ENCODE data around the gene CNN3. TPM values are rescaled to one million over a fixed set of nuclear protein-coding genes. Genes with fewer than 3 reads are reported as not detected.

Gene CNN3
- total RNA-seq (2014; rRNA removed; shearing (Covaris generic)): 543 and 602 TPM in 2 replicates

DNA sequence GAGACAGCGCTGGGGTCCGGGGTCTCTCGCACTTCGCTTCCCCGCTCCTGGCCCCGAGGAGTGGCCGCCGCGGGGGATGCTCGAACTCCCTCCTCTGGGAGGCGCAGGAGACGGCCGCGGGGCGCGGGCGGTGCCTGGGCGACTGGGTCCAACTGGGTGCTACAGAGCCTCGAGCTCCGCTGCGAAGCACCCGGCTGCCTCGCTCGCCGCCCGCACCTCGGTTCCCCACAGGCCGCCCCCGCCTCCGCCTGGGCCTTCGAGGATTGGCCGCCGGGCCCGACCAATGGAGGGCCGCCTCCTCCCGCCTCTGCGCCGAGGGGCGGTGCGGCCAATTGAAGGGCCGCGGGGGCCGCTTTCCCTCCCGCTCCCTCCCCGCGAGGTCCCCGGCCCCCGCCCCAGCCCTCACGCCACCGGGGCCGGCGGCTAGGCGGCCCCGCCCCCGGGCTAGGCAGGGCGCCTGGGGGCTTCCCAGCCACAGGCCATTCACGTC is at the start of gene CNN3:
Gene CNN3 (minus strand): TSS at position 196 of the 490 bp plus-strand sequence. CDS start 216 bp downstream, outside the sequence.
- peak; percentile 96 to 97 for DNase-seq (ENCODE audit: low read depth in 1 of 2, low spot score in 2 of 2)

GRCh38 chr1:94974824-94975223 is 47.9 kb upstream of the CNN3 start:
- Histone ChIP-seq H3K4me1 (replicated peaks) (peaks cover 42% of the 10 kb centered on the region), H3K9me3 (replicated peaks) (no peaks in the 10 kb centered on the region), H3K27ac (peak overlapping the region; percentile 74), H3K4me3 (no peak overlapping the region), H3K27me3 (replicated peaks) (no peaks in the 10 kb centered on the region), H3K36me3 (no peaks in the 10 kb centered on the region; the same call in 1 of the 2 replicates)
- DNase-seq (ENCODE audit: low read depth in 1 of 2, low spot score in 2 of 2): peak; percentile 79 to 87

More for the DNA sequence above, at the start of gene CNN3:
- Histone ChIP-seq H3K36me3 (peaks cover 46% of the 10 kb centered on the region), H3K9me3 (replicated peaks) (no peaks in the 10 kb centered on the region; the same call in 1 of the 2 replicates), H3K27ac (peak within 1 kb of the TSS; percentile 98), H3K4me1 (replicated peaks) (peaks cover 63% of the 10 kb centered on the region), H3K27me3 (replicated peaks) (no peaks in the 10 kb centered on the region), H3K4me3 (peak within 1 kb of the TSS; percentile 94)

DNA sequence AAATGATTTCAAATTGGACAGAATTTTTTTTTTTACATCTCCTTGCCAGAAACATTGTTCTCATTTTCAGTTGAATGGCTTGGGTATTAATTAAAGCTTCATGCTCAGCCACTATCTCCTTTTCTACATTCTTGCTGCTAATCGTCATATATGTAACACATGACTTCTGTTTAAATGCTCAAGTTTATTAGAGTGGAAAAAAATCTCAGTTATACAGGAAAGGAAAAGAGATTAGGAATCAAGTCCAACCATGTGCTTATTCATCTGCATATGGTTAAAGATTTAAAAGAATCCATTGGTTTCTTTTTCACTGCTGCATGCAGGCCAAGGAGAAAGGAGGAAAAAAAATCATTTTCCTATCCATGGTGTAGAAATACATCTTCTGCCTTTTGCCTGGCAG is 47.3 kb upstream of the CNN3 start:
- DNase-seq (ENCODE audit: low read depth in 1 of 2, low spot score in 2 of 2): peak in 1 of 2 experiments; percentile 19
- H3K4me1 ChIP-seq (replicated peaks): peaks cover 42% of the 10 kb centered on the region
- H3K9me3 ChIP-seq (replicated peaks): no peaks in the 10 kb centered on the region
- H3K27ac ChIP-seq: peak overlapping the region; percentile 74
- no peaks in the 10 kb centered on the region; the same call in 1 of the 2 replicates for H3K36me3 ChIP-seq
- H3K27me3 ChIP-seq (replicated peaks): no peaks in the 10 kb centered on the region
- no peak overlapping the region for H3K4me3 ChIP-seq

GRCh38 chr1:94973309-94973922 is 46.5 kb upstream of the CNN3 start:
- Histone ChIP-seq H3K9me3 (replicated peaks) (no peaks in the 10 kb centered on the region), H3K36me3 (no peaks in the 10 kb centered on the region; the same call in 1 of the 2 replicates), H3K4me3 (no peak overlapping the region), H3K4me1 (replicated peaks) (peaks cover 42% of the 10 kb centered on the region), H3K27ac (peak overlapping the region; percentile 8), H3K27me3 (replicated peaks) (no peaks in the 10 kb centered on the region)
- DNase-seq (ENCODE audit: low read depth in 1 of 2, low spot score in 2 of 2): no peak

GRCh38 chr1:94971491-94971924 is 44.6 kb upstream of the CNN3 start:
- peak; percentile 55 to 77 for DNase-seq (ENCODE audit: low read depth in 1 of 2, low spot score in 2 of 2)
- H3K36me3 ChIP-seq: no peaks in the 10 kb centered on the region

DNA sequence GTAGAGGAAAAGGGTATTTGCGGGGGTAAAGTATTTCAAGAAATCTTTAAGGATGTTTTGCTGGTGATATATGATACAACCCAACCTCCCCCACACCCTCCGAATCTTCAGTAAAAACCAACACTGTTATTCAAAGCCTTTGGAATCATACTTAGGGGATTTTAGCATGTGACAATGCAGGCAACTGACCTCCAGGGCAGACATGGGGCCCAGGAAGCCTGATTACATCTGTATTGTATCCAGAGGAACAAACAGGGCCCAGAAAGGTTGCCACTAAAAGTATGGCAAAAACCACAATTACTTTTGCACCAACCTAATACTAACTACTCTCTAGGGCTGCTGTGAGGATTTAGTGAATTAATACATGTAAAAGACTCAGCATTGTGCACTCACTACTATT is 43.9 kb upstream of the CNN3 start:
- H3K27ac ChIP-seq: peak overlapping the region; percentile 79
- peak; percentile 55 to 58 for DNase-seq (ENCODE audit: low read depth in 1 of 2, low spot score in 2 of 2)
- no peak overlapping the region for H3K4me3 ChIP-seq
- peaks cover 42% of the 10 kb centered on the region for H3K4me1 ChIP-seq (replicated peaks)
- H3K9me3 ChIP-seq (replicated peaks): no peaks in the 10 kb centered on the region
- H3K36me3 ChIP-seq: no peaks in the 10 kb centered on the region
- H3K27me3 ChIP-seq (replicated peaks): no peaks in the 10 kb centered on the region

More at GRCh38 chr1:94971491-94971924, 44.6 kb upstream of the CNN3 start:
- Histone ChIP-seq H3K27ac (peak overlapping the region; percentile 79), H3K4me3 (no peak overlapping the region), H3K4me1 (replicated peaks) (peaks cover 42% of the 10 kb centered on the region), H3K9me3 (replicated peaks) (no peaks in the 10 kb centered on the region), H3K27me3 (replicated peaks) (no peaks in the 10 kb centered on the region)

DNA sequence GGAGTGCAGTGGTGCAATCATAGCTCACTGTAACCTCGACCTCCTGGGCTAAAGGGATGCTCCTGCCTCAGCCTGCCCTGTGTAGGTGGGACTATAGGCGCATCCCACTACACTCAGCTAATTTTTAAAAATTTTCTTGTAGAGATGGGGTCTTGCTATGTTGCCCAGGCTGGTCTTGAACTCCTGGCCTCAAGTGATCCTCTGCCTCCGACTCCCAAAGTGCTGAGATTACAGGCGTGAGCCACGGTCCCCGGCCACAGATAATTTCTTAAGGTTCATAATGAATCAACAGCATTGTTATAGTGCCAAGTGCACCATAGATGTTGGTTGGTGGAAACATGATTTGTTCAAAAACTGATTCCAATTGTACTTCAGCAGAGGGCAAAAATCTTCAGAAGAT is 42.2 kb upstream of the CNN3 start:
- no peak overlapping the region for H3K4me3 ChIP-seq
- H3K9me3 ChIP-seq (replicated peaks): no peaks in the 10 kb centered on the region
- DNase-seq (ENCODE audit: low read depth in 1 of 2, low spot score in 2 of 2): no peak
- H3K27me3 ChIP-seq (replicated peaks): no peaks in the 10 kb centered on the region
- H3K27ac ChIP-seq: no peak overlapping the region
- peaks cover 28% of the 10 kb centered on the region for H3K4me1 ChIP-seq (replicated peaks)
- H3K36me3 ChIP-seq: no peaks in the 10 kb centered on the region

DNA sequence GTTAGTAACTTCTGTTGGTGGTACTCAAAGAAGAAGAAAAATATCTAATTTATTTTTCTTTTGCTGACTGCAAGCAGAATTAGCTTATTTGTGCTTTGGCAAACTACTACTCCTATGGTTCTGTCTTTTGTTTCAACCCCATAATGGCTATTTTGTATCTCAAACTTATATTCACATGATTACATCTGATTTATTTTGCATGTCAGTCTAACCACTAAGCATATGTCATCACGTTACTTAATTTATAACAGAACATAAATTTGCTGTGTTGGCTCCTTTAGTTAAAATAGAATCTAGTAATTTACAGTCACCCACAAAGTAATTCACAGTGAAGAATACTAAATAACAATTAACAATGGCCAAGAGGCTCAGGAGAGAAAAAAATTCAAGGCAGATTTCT is 39.1 kb upstream of the CNN3 start:
- Histone ChIP-seq H3K27ac (no peak overlapping the region), H3K36me3 (no peaks in the 10 kb centered on the region)
- no peak for DNase-seq (ENCODE audit: low read depth in 1 of 2, low spot score in 2 of 2)

DNA sequence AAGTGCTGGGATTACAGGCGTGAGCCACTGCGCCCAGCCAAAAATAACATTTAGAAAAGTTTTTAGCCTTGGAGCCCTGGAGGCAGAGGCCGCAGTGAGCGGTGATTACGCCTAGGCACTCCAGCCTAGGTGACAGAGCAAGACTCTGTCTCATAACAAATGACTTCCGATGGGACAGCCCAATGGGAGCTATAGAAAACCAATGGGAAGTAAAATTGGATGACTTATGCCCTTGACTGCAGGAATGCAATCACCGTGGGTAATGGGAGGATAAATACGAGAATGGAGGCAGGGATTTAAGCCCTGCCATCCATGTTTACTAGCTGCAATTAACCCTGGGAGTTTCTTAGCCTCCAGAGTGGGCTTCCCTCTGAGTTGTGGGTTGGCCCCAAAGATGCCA is 37.0 kb upstream of the CNN3 start:
- no peaks in the 10 kb centered on the region for H3K9me3 ChIP-seq (replicated peaks)
- no peak overlapping the region for H3K27ac ChIP-seq
- peaks cover 12% of the 10 kb centered on the region; the same call in 1 of the 2 replicates for H3K4me1 ChIP-seq (replicated peaks)
- no peak overlapping the region for H3K4me3 ChIP-seq
- no peaks in the 10 kb centered on the region for H3K27me3 ChIP-seq (replicated peaks)
- DNase-seq (ENCODE audit: low read depth in 1 of 2, low spot score in 2 of 2): no peak
- H3K36me3 ChIP-seq: no peaks in the 10 kb centered on the region

More for the DNA sequence above, 39.1 kb upstream of the CNN3 start:
- H3K9me3 ChIP-seq (replicated peaks): no peaks in the 10 kb centered on the region
- peaks cover 18% of the 10 kb centered on the region for H3K4me1 ChIP-seq (replicated peaks)
- H3K27me3 ChIP-seq (replicated peaks): no peaks in the 10 kb centered on the region
- H3K4me3 ChIP-seq: no peak overlapping the region

DNA sequence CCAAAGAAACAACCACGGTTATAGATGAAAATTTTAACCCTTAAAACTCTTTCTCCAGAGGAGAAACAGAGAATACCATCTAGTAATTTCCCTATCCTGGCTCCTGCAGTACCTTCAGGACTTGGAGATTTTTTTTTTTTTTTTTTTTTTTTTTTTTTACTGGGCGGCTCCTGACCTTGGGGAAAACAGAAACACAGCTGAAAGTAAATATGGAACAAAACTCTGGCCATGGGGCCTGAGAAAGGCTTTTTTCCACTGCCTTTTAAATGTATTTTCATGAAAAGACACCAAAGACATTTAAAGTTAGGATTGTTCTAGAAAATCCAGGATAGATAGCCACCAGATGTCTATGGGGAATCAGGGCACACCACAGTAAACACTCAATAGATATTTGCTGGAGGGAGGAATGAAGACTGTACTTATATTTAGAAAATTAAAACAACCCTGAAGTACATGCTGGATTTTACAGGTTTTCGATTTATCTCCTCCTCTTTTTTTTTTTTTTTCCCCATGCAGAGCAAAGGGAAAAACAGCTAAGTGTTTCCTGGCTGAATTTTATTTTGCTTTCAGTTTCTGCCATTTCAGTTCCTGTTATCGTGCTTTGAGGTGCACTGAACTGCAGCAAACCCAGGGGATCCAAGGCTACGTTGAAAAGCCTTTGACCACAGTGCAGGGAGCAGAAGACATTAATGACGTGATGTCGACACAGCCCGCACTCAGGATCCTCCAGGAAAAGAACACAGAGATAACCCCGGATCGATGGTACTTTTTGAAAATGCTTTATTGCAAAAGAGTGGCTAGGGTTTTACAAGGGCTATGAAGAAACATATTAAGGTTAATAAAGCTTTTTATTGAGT is 35.7 kb upstream of the CNN3 start:
- H3K9me3 ChIP-seq (replicated peaks): no peaks in the 10 kb centered on the region
- peak overlapping the region; percentile 20 for H3K4me3 ChIP-seq
- no peaks in the 10 kb centered on the region for H3K27me3 ChIP-seq (replicated peaks)
- no peaks in the 10 kb centered on the region for H3K36me3 ChIP-seq
- H3K4me1 ChIP-seq (replicated peaks): peaks cover 12% of the 10 kb centered on the region; the same call in 1 of the 2 replicates
- peak in 1 of 2 experiments; percentile 40 for DNase-seq (ENCODE audit: low read depth in 1 of 2, low spot score in 2 of 2)
- H3K27ac ChIP-seq: peak overlapping the region; percentile 51

DNA sequence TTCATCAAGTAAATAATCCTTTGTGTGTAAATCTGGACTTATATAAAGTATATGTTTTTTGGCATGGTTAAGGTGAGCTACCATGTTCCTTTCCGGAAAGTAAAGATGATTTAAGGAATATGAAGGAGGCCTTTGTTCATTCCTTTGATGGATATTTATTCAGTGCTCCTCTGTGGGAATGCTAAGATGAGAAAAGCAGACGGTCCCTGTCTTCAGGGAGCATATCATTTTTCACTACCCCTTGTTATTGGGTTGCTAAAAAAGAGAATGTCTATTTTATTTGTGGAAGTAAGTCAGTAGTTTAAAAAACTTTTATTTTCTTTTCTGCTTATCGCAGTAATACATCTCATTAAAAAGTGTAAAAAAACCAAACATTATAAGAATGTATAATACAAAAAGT is 35.1 kb upstream of the CNN3 start:
- Histone ChIP-seq H3K4me1 (replicated peaks) (peaks cover 12% of the 10 kb centered on the region; the same call in 1 of the 2 replicates), H3K36me3 (no peaks in the 10 kb centered on the region), H3K27ac (no peak overlapping the region), H3K4me3 (no peak overlapping the region), H3K9me3 (replicated peaks) (no peaks in the 10 kb centered on the region), H3K27me3 (replicated peaks) (no peaks in the 10 kb centered on the region)
- DNase-seq (ENCODE audit: low read depth in 1 of 2, low spot score in 2 of 2): no peak

DNA sequence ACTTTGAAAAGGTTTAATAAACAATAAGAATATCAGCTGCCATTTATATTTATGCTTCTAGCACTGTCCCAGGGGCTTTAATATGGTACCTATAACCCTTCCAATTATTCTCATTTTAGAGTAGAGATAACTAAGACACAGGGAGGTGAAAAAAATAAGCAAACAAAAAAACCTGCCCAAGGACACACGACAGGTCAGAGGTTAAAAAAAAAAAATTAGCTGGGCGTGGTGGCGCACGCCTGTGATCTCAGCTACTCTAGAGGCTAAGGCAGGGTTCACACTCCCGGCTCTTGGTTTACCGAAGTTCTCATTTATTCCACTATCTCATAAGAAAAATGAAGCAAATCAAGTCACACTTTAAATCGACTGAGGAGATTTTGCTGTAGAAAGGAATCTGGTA is 34.7 kb upstream of the CNN3 start:
- peaks cover 12% of the 10 kb centered on the region; the same call in 1 of the 2 replicates for H3K4me1 ChIP-seq (replicated peaks)
- no peaks in the 10 kb centered on the region for H3K36me3 ChIP-seq
- no peak for DNase-seq (ENCODE audit: low read depth in 1 of 2, low spot score in 2 of 2)
- no peaks in the 10 kb centered on the region for H3K9me3 ChIP-seq (replicated peaks)
- H3K27ac ChIP-seq: no peak overlapping the region
- no peaks in the 10 kb centered on the region for H3K27me3 ChIP-seq (replicated peaks)
- no peak overlapping the region for H3K4me3 ChIP-seq

- no peak overlapping the region for H3K4me3 ChIP-seq
- H3K9me3 ChIP-seq (replicated peaks): no peaks in the 10 kb centered on the region
- peaks cover 34% of the 10 kb centered on the region for H3K4me1 ChIP-seq (replicated peaks)
- H3K27ac ChIP-seq: no peak overlapping the region
- no peaks in the 10 kb centered on the region for H3K27me3 ChIP-seq (replicated peaks)
- no peaks in the 10 kb centered on the region for H3K36me3 ChIP-seq
- DNase-seq (ENCODE audit: low read depth in 1 of 2, low spot score in 2 of 2): no peak
Observed at GRCh38 chr1:94958081-94958480, 31.2 kb upstream of the CNN3 start.

All from SJSA1 (cell line).